Stimulated activated CD8-positive, alpha-beta memory T cell treated with anti-CD3 and anti-CD28 coated beads, Interleukin-4, amount 100 ng/mL, for 48 hours (primary cell): Measurements from ENCODE around the gene TULP4.
"Not testable (repeated sequence)": the region's sequence is repeated elsewhere in the genome, so short reads cannot be mapped to it uniquely, and the experiment has no call there.

ENCODE experiments used
- DNase-seq: peaks from one replicate; pipeline ENCODE4 v3.0.0-alpha.2; 2020

Gene TULP4

GRCh38 chr6:158539413-158539812 lies 227.1 kb downstream of the TULP4 start:
- DNase-seq: no peak

GRCh38 chr6:158539881-158540280 lies 227.6 kb downstream of the TULP4 start:
- DNase-seq: no peak

- DNase-seq: no peak
These were observed 231.4 kb downstream of the TULP4 start for GRCh38 chr6:158543606-158544185.

GRCh38 chr6:158544428-158544827 lies 232.2 kb downstream of the TULP4 start:
- DNase-seq: no peak

GRCh38 chr6:158545043-158545966 lies 233.0 kb downstream of the TULP4 start:
- no peak for DNase-seq

GRCh38 chr6:158548418-158549161 lies 236.3 kb downstream of the TULP4 start:
- DNase-seq: no peak

GRCh38 chr6:158552055-158552795 lies 240.0 kb downstream of the TULP4 start:
- no peak for DNase-seq

- no peak for DNase-seq
These were observed 240.5 kb downstream of the TULP4 start for GRCh38 chr6:158552796-158553138.

- no peak for DNase-seq
These were observed 242.5 kb downstream of the TULP4 start for GRCh38 chr6:158554611-158555361.

GRCh38 chr6:158556113-158556512 lies 243.8 kb downstream of the TULP4 start:
- DNase-seq: no peak

- DNase-seq: not testable (repeated sequence)
These were observed 244.8 kb downstream of the TULP4 start for GRCh38 chr6:158557110-158557509.

- DNase-seq: no peak
These were observed 245.7 kb downstream of the TULP4 start for GRCh38 chr6:158557927-158558326.

GRCh38 chr6:158558415-158559306 lies 246.4 kb downstream of the TULP4 start:
- no peak for DNase-seq

GRCh38 chr6:158559338-158559894 lies 247.2 kb downstream of the TULP4 start:
- DNase-seq: no peak

- DNase-seq: peak; percentile 91
These were observed 247.9 kb downstream of the TULP4 start, which contains the start of gene TMEM181 for GRCh38 chr6:158559895-158560835. Gene TMEM181, plus strand, starts transcription at chr6:158560091. Its CDS starts 134 bp downstream, at chr6:158560225.

GRCh38 chr6:158560836-158561320 lies 248.6 kb downstream of the TULP4 start:
- peak; percentile 47 for DNase-seq
